Measurements from ENCODE around the gene NOL3.

NOL3 gene

DNA sequence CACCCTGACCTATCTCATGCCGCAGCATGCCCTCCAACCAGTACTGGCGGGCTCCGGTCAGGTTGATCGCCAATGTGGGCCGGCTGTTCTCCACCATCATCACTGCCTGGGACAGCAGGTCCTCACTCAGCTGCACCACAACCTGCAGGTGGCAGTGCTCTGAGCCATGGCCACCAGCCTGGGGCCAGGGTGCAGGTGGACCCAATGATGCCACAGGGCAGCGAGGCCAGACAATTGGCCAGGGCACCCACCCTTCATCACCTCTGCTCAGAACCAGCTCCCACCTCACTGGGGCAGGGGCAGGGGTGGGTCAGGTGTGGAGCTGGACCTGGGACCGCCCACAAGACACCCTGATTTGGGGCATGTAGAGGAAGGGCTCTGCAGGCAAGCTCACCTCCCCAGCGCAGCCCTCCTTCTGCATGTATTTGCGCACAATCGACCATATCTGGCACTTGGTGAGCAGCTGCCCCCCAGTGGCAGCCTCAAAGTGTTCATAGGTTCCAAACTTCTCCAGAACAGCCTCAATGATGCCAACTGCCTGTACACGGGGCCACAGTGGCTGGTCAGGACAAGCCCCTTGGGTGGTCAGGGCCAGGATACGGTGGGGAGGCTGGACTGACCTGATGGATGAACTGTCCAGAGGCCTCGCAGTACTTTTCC lies 9.2 kb downstream of the NOL3 start:
- H3K4me3 ChIP-seq (replicated peaks in 1 of 2; ENCODE audit: low read depth in 2 of 2, low read length in 2 of 2) = no peak overlapping the region
- no peak for DNase-seq (ENCODE audit: low read depth in 2 of 2)
- TF ChIP-seq, protein P1, sequence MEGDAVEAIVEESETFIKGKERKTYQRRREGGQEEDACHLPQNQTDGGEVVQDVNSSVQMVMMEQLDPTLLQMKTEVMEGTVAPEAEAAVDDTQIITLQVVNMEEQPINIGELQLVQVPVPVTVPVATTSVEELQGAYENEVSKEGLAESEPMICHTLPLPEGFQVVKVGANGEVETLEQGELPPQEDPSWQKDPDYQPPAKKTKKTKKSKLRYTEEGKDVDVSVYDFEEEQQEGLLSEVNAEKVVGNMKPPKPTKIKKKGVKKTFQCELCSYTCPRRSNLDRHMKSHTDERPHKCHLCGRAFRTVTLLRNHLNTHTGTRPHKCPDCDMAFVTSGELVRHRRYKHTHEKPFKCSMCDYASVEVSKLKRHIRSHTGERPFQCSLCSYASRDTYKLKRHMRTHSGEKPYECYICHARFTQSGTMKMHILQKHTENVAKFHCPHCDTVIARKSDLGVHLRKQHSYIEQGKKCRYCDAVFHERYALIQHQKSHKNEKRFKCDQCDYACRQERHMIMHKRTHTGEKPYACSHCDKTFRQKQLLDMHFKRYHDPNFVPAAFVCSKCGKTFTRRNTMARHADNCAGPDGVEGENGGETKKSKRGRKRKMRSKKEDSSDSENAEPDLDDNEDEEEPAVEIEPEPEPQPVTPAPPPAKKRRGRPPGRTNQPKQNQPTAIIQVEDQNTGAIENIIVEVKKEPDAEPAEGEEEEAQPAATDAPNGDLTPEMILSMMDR (IDR thresholded peaks at IDR 0.05; ENCODE audit: low read depth, low read length) = no peak

DNA sequence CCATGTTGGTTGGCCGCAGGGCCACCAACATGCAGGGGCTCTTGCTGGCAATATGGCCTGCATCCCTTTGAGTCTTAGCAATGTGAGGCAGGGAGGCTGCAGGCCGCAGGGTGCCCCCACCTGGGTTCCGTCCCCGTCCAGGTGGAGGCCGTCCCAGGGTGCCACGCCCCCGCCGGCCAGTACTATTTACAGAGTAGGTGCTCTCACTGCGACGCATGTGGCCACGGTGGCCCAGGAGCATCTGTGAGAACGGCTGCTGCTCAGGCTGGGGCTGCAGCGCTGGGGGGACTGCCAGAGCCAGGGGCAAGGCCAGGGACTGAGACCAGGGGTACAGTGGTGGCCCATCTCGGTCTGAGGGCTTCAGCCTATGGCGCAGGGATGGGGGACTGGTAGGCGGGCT lies 9.8 kb downstream of the NOL3 start:
- TF ChIP-seq, protein P1 (IDR thresholded peaks at IDR 0.05; ENCODE audit: low read depth, low read length) = no peak

DNA sequence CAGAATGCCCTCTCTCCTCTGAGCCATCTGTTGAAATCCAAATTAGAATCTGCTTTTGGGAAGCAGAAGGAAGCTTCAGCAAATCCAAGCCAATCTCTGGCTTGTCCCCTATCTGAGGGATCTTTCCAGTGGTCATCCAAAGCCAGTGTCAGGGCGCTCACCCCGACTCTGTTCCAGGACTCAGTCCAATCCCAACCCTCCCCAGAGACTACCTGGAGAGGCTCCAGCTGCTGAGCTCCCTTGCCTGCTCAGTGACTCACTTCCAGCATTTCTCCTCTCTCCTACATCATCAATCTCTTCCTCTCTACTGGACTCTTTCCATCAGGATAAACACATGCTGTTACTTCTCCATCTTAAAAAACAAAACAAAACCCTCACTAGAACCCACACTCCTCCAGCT lies 11.0 kb downstream of the NOL3 start:
- TF ChIP-seq, protein P1 (IDR thresholded peaks at IDR 0.05; ENCODE audit: low read depth, low read length) = no peak
- peak; percentile 91 to 92 for DNase-seq (ENCODE audit: low read depth in 2 of 2)
- peak overlapping the region in 1 of 2 donors; percentile 32 for H3K4me3 ChIP-seq (replicated peaks in 1 of 2; ENCODE audit: low read depth in 2 of 2, low read length in 2 of 2)

More for the DNA sequence above, 9.8 kb downstream of the NOL3 start:
- H3K4me3 ChIP-seq (replicated peaks in 1 of 2; ENCODE audit: low read depth in 2 of 2, low read length in 2 of 2) = no peak overlapping the region
- DNase-seq (ENCODE audit: low read depth in 2 of 2) = no peak

DNA sequence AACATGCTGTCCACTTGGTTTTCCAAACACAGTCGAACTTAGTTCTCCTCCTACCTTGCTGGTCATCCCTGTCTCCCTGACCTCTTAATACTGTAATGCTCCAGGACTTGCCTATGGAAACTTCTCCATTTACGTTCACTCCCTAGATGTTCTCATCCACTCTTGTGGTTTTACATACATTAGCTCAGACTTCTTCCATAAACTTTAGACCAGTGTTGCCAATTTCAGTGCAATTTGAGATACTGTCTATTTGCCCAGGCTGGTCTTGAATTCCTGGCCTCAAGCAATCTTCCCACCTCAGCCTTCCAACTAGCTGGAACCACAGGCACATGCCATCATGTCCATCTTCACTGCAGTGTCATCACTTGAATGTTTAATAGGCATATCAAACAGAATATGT lies 11.9 kb downstream of the NOL3 start:
- TF ChIP-seq, protein P1 (IDR thresholded peaks at IDR 0.05; ENCODE audit: low read depth, low read length) = no peak
- no peak for DNase-seq (ENCODE audit: low read depth in 2 of 2)
- peak overlapping the region in 1 of 2 donors; percentile 77 for H3K4me3 ChIP-seq (replicated peaks in 1 of 2; ENCODE audit: low read depth in 2 of 2, low read length in 2 of 2)

DNA sequence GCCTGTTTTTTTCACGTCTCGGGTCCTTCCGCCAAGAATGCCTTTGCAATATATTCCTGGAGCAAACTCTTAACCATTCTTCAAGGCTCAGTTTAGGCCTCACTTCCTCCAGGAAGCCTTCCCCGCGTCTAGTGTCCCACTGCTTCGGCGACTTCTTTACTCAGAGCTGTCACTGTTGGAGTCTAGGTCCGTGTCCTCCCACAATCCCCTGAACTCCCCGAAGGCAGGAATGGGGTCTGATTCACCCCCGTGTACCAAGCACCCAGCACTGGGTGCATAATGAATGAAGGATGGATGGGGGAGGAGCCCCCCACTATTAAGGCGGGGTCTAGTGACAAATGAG lies 12.9 kb downstream of the NOL3 start:
- DNase-seq (ENCODE audit: low read depth in 2 of 2) = no peak
- peak overlapping the region; percentile 62 to 77 for H3K4me3 ChIP-seq (replicated peaks in 1 of 2; ENCODE audit: low read depth in 2 of 2, low read length in 2 of 2)
- TF ChIP-seq, protein P1 (IDR thresholded peaks at IDR 0.05; ENCODE audit: low read depth, low read length) = no peak

DNA sequence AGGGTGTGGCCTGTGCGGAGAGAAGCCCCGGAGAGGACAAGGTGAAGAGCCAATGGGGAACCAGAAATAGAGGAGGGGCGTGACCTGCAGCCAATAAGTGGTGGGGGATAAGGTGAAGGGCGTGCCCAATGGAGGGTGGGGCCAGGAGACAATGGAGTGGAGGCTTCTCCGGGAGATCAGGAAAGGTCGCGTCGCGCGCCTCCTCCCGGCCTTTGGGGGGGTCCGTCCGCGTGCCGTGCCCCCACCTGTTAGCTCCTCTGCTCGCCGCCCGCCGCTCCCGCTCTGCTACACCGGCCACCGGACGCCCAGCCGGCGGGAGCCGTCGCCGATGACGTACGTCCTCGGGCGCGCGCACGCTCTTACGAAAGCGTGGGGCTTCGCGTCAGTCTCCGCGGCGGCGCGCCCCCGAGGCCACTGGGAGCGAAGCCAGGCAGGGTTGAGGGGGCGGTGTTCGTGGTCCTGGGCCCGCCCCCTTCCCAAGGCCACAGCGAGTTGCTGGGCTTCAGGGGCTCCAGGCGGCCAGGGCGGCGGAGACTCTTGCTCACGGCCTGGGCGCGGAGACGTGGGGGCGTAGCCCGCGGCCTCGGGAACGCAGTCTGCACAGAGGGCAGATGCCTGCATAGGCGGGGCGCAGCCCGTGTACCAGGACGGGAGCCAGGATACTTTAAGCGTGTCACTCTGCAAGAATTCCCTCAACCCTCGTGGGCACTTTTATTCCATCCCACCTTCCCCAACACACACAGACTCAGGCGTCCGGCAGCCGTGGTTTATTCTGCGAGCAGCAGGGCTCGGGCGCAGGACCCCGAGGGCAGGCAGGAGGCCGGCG lies 13.5 kb downstream of the NOL3 start, which contains the start of gene MATCAP1:
Gene MATCAP1, minus strand, starts transcription at position 337 of the 826 bp plus-strand sequence. CDS start 3,353 bp downstream, outside the sequence.
- TF ChIP-seq, protein P1 (IDR thresholded peaks at IDR 0.05; ENCODE audit: low read depth, low read length) = no peak
- H3K4me3 ChIP-seq (replicated peaks in 1 of 2; ENCODE audit: low read depth in 2 of 2, low read length in 2 of 2) = peak within 1 kb of the TSS; percentile 62 to 77
- DNase-seq (ENCODE audit: low read depth in 2 of 2) = peak; percentile 99

All from cardiac fibroblast (primary cell).